ENCODE data around the gene RAE1. TPM values are rescaled to one million over a fixed set of nuclear protein-coding genes. Genes with fewer than 3 reads are reported as not detected.

The RAE1 gene
- total and polyA plus RNA-seq, 2 experiments from 2014 or later = 35.4 to 43.3 TPM

- no peak for TF ChIP-seq CTCF (conservative IDR thresholded peaks at IDR 0.05; ENCODE audit: low read depth in 2 of 2)
- TF ChIP-seq POLR2AphosphoS5 (IDR thresholded peaks at IDR 0.05; ENCODE audit: low read depth) = no peak
- TF ChIP-seq JUNB (IDR thresholded peaks at IDR 0.05; ENCODE audit: unreplicated experiment) = no peak
- TF ChIP-seq ZNF114 (CRISPR knock-in tag; IDR thresholded peaks at IDR 0.05) = no peak
These were observed 15.7 kb upstream of the RAE1 start (continued) for GRCh38 chr20:57335392-57335791.

- no peaks in the 10 kb centered on the region for H3K27me3 Mint-ChIP-seq (ENCODE audit: insufficient read depth, low read depth, poor library complexity)
- H3K4me3 Mint-ChIP-seq = no peak overlapping the region
- no peaks in the 10 kb centered on the region for H4K20me1 ChIP-seq (replicated peaks; ENCODE audit: insufficient read depth)
- TF ChIP-seq REST (IDR thresholded peaks at IDR 0.05; ENCODE audit: unreplicated experiment) (no peak), POLR2AphosphoS5 (IDR thresholded peaks at IDR 0.05; ENCODE audit: low read depth) (no peak), CTCF (conservative IDR thresholded peaks at IDR 0.05; ENCODE audit: low read depth in 2 of 2) (no peak), ZNF462 (CRISPR knock-in tag; IDR thresholded peaks at IDR 0.05) (no peak), ZNF114 (CRISPR knock-in tag; IDR thresholded peaks at IDR 0.05) (no peak), EZH2phosphoT487 (IDR thresholded peaks at IDR 0.05; ENCODE audit: unreplicated experiment) (no peak), ZNF331 (CRISPR knock-in tag; IDR thresholded peaks at IDR 0.05; ENCODE audit: low read depth) (no peak), CREB1 (CRISPR knock-in tag; IDR thresholded peaks at IDR 0.05; ENCODE audit: low read depth) (no peak), NANOG (IDR thresholded peaks at IDR 0.05; ENCODE audit: borderline replicate concordance) (no peak)
These were observed 9.4 kb upstream of the RAE1 start for GRCh38 chr20:57341663-57342062.

More at GRCh38 chr20:57341663-57342062, 9.4 kb upstream of the RAE1 start:
- Histone ChIP-seq H3K4me2 (no peak overlapping the region), H3K27ac (ENCODE audit: low read depth) (no peak overlapping the region), H3K36me3 (ENCODE audit: insufficient read depth) (no peaks in the 10 kb centered on the region), H3K27me3 (ENCODE audit: insufficient read depth) (no peaks in the 10 kb centered on the region), H2AFZ (no peak overlapping the region), H3F3A (replicated peaks; ENCODE audit: low read depth) (no peaks in the 10 kb centered on the region), H3K79me2 (replicated peaks; ENCODE audit: insufficient read depth) (no peaks in the 10 kb centered on the region), H3K4me1 (ENCODE audit: insufficient read depth) (no peaks in the 10 kb centered on the region), H3K9me2 (ENCODE audit: insufficient read depth) (no peaks in the 10 kb centered on the region), H3K4me3 (no peak overlapping the region)
- H3K27ac Mint-ChIP-seq = no peak overlapping the region
- H3K4me1 Mint-ChIP-seq = no peaks in the 10 kb centered on the region
- no peaks in the 10 kb centered on the region for H3K36me3 Mint-ChIP-seq (ENCODE audit: low read depth)
- DNase-seq (ENCODE audit: low spot score) (no peak), ATAC-seq (no peak)
- no peaks in the 10 kb centered on the region for H3K9me3 Mint-ChIP-seq
